ENCODE data around the gene SERPINF2. TPM values are rescaled to one million over a fixed set of nuclear protein-coding genes. Genes with fewer than 3 reads are reported as not detected.
A peak's percentile ranks its signal among the peaks of the same experiment; 100 is the strongest.
"Not testable (repeated sequence)": the region's sequence is repeated elsewhere in the genome, so short reads cannot be mapped to it uniquely, and the experiment has no call there.

SERPINF2 gene
- total RNA-seq, 1 donor from 2014 or later, result 74.5 TPM

GRCh38 chr17:1737531-1738291 lies 5.0 kb upstream of the SERPINF2 start:
- TF ChIP-seq CTCF (IDR thresholded peaks at IDR 0.05; ENCODE audit: unreplicated experiment), result no peak
- peaks cover 4% of the 10 kb centered on the region for H3K36me3 Mint-ChIP-seq (ENCODE audit: insufficient read depth)
- H3K9me3 Mint-ChIP-seq (ENCODE audit: low read depth), result no peaks in the 10 kb centered on the region
- no peaks in the 10 kb centered on the region for H3K27me3 Mint-ChIP-seq
- H3K27ac Mint-ChIP-seq, result peak overlapping the region; percentile 73
- H3K4me3 Mint-ChIP-seq (ENCODE audit: low read depth), result no peak overlapping the region
- no peak for DNase-seq (ENCODE audit: low spot score, unreplicated experiment)
- H3K4me1 Mint-ChIP-seq (ENCODE audit: low read depth), result peaks cover 30% of the 10 kb centered on the region

GRCh38 chr17:1741899-1742298 lies 772 bp upstream of the SERPINF2 start:
- H3K27me3 Mint-ChIP-seq; H3K4me3 Mint-ChIP-seq (ENCODE audit: low read depth); H3K27ac Mint-ChIP-seq; DNase-seq (ENCODE audit: low spot score, unreplicated experiment); H3K9me3 Mint-ChIP-seq (ENCODE audit: low read depth); H3K36me3 Mint-ChIP-seq (ENCODE audit: insufficient read depth): not testable (repeated sequence)
- peaks cover 24% of the 10 kb centered on the region for H3K4me1 Mint-ChIP-seq (ENCODE audit: low read depth)

GRCh38 chr17:1743088-1743439 lies 393 bp downstream of the SERPINF2 start:
- TF ChIP-seq CTCF (IDR thresholded peaks at IDR 0.05; ENCODE audit: unreplicated experiment), result no peak
- no peaks in the 10 kb centered on the region for H3K9me3 Mint-ChIP-seq (ENCODE audit: low read depth)
- peaks cover 15% of the 10 kb centered on the region for H3K4me1 Mint-ChIP-seq (ENCODE audit: low read depth)
- no peak overlapping the region for H3K27ac Mint-ChIP-seq
- DNase-seq (ENCODE audit: low spot score, unreplicated experiment), result no peak
- H3K27me3 Mint-ChIP-seq, result no peaks in the 10 kb centered on the region
- H3K4me3 Mint-ChIP-seq (ENCODE audit: low read depth), result peak overlapping the region; percentile 61
- no peaks in the 10 kb centered on the region for H3K36me3 Mint-ChIP-seq (ENCODE audit: insufficient read depth)

GRCh38 chr17:1744551-1745512 lies 2.2 kb downstream of the SERPINF2 start:
- no peaks in the 10 kb centered on the region for H3K27me3 Mint-ChIP-seq
- H3K27ac Mint-ChIP-seq, result no peak overlapping the region
- peak overlapping the region; percentile 29 for H3K4me3 Mint-ChIP-seq (ENCODE audit: low read depth)
- no peak for TF ChIP-seq CTCF (IDR thresholded peaks at IDR 0.05; ENCODE audit: unreplicated experiment)
- H3K9me3 Mint-ChIP-seq (ENCODE audit: low read depth), result no peaks in the 10 kb centered on the region
- no peak for DNase-seq (ENCODE audit: low spot score, unreplicated experiment)
- H3K36me3 Mint-ChIP-seq (ENCODE audit: insufficient read depth), result no peaks in the 10 kb centered on the region
- H3K4me1 Mint-ChIP-seq (ENCODE audit: low read depth), result peaks cover 17% of the 10 kb centered on the region

GRCh38 chr17:1745513-1746020 lies 2.9 kb downstream of the SERPINF2 start:
- no peak for TF ChIP-seq CTCF (IDR thresholded peaks at IDR 0.05; ENCODE audit: unreplicated experiment)
- H3K27me3 Mint-ChIP-seq, result no peaks in the 10 kb centered on the region
- H3K27ac Mint-ChIP-seq, result no peak overlapping the region
- H3K9me3 Mint-ChIP-seq (ENCODE audit: low read depth), result no peaks in the 10 kb centered on the region
- no peaks in the 10 kb centered on the region for H3K36me3 Mint-ChIP-seq (ENCODE audit: insufficient read depth)
- DNase-seq (ENCODE audit: low spot score, unreplicated experiment), result no peak
- no peak overlapping the region for H3K4me3 Mint-ChIP-seq (ENCODE audit: low read depth)
- H3K4me1 Mint-ChIP-seq (ENCODE audit: low read depth), result peaks cover 17% of the 10 kb centered on the region

All from progenitor cell of endocrine pancreas (in vitro differentiated cells).